M059J (cell line): ENCODE data around the gene CUX1. TPM values are rescaled to one million over a fixed set of nuclear protein-coding genes. Genes with fewer than 3 reads are reported as not detected.

Experiments used
- DNase-seq: peaks from one replicate; pipeline ENCODE4 v3.0.0-alpha.2; 2012; ENCODE audit warnings: low read depth
- total RNA-seq: library from RNA; depleted of rRNA; stranded (reverse); fragments of >200 nt; shearing (Covaris generic); gene quantifications from 2 replicates; pipeline ENCODE4 v1.2.3, GENCODE V29; 2014

Gene CUX1
- total RNA-seq, 1 experiment from 2014 or later, result 51.9 TPM

- DNase-seq, result no peak
These were observed 120.5 kb downstream of the CUX1 start for GRCh38 chr7:101937717-101938514.

- no peak for DNase-seq
These were observed 121.8 kb downstream of the CUX1 start for GRCh38 chr7:101939136-101939695.

GRCh38 chr7:101940151-101940550 lies 122.7 kb downstream of the CUX1 start:
- DNase-seq, result no peak

GRCh38 chr7:101940830-101941229 lies 123.4 kb downstream of the CUX1 start:
- peak; percentile 50 for DNase-seq

GRCh38 chr7:101941481-101942383 lies 124.3 kb downstream of the CUX1 start:
- peak; percentile 91 for DNase-seq

- DNase-seq, result no peak
These were observed 125.3 kb downstream of the CUX1 start for GRCh38 chr7:101942603-101943210.

GRCh38 chr7:101943306-101943705 lies 125.9 kb downstream of the CUX1 start:
- DNase-seq, result no peak

- no peak for DNase-seq
These were observed 126.6 kb downstream of the CUX1 start for GRCh38 chr7:101943889-101944600.

- DNase-seq, result no peak
These were observed 127.2 kb downstream of the CUX1 start for GRCh38 chr7:101944611-101945010.

- no peak for DNase-seq
These were observed 127.8 kb downstream of the CUX1 start for GRCh38 chr7:101945034-101945758.

- DNase-seq, result no peak
These were observed 130.5 kb downstream of the CUX1 start for GRCh38 chr7:101947899-101948298.

GRCh38 chr7:101948650-101949049 lies 131.2 kb downstream of the CUX1 start:
- DNase-seq, result no peak

- DNase-seq, result peak; percentile 58
These were observed 133.2 kb downstream of the CUX1 start for GRCh38 chr7:101950450-101951119.

- no peak for DNase-seq
These were observed 134.3 kb downstream of the CUX1 start for GRCh38 chr7:101951757-101952156.

- DNase-seq, result peak; percentile 69
These were observed 135.2 kb downstream of the CUX1 start for GRCh38 chr7:101952355-101953247.

- no peak for DNase-seq
These were observed 135.9 kb downstream of the CUX1 start for GRCh38 chr7:101953248-101953819.

GRCh38 chr7:101954499-101954898 lies 137.1 kb downstream of the CUX1 start:
- DNase-seq, result no peak

GRCh38 chr7:101956130-101956529 lies 138.7 kb downstream of the CUX1 start:
- DNase-seq, result no peak
